A673 (cell line): ENCODE measurements around the gene DHDH. TPM values are rescaled to one million over a fixed set of nuclear protein-coding genes. Genes with fewer than 3 reads are reported as not detected.

Experiments
- BruUV-seq: library from RNA; stranded (reverse); fragments of 400-500 nt; replicated peaks from 2 replicates; lab custom pipeline; 2021; lab: Mats Ljungman, UMichigan
- CTCF ChIA-PET: fragments of 300-600 bp; sonication (Branson Sonifier 250); formaldehyde crosslinking; loops from one replicate; lab custom pipeline; 2022; ENCODE audit warnings: antibody characterized with exemption; lab: Charles Lee
- POLR2A ChIA-PET: fragments of 300-600 bp; sonication (Branson Sonifier 250); formaldehyde crosslinking; loops from one replicate; lab custom pipeline; 2022; ENCODE audit warnings: antibody characterized with exemption; ENCODE audit not compliant: low non-redundant PET; lab: Charles Lee
- DNase-seq: peaks from one replicate; pipeline ENCODE4 v3.0.0-alpha.2; 2015; ENCODE audit warnings: low spot score
- H3K27ac ChIP-seq: fragments of 200-600 bp; sonication (generic); 2 replicates; pipeline ENCODE4 v1.5.1; 2016; ENCODE audit warnings: mixed run types, low read depth, mild to moderate bottlenecking, mixed read lengths, antibody characterized with exemption, low read length; ENCODE audit not compliant: poor library complexity, severe bottlenecking
- H3K27me3 ChIP-seq: fragments of 200-600 bp; sonication (generic); replicated peaks from 2 replicates; pipeline ENCODE4 v1.6.1; 2017; ENCODE audit warnings: mixed run types, low read depth, mild to moderate bottlenecking, mixed read lengths, antibody characterized with exemption, low read length; ENCODE audit not compliant: insufficient read depth, poor library complexity
- H3K36me3 ChIP-seq: fragments of 200-600 bp; sonication (generic); 2 replicates; pipeline ENCODE4 v1.6.1; 2016; ENCODE audit warnings: mixed run types, mild to moderate bottlenecking, mixed read lengths, antibody characterized with exemption, low read length; ENCODE audit not compliant: insufficient read depth, poor library complexity, severe bottlenecking
- H3K4me1 ChIP-seq: fragments of 200-600 bp; sonication (generic); 2 replicates; pipeline ENCODE4 v1.6.1; 2017; ENCODE audit warnings: mixed run types, mild to moderate bottlenecking, mixed read lengths, antibody characterized with exemption, low read length; ENCODE audit not compliant: insufficient read depth, poor library complexity, severe bottlenecking
- H3K4me3 ChIP-seq: fragments of 200-600 bp; sonication (generic); 2 replicates; pipeline ENCODE4 v1.5.1; 2016; ENCODE audit warnings: low read depth, mixed run types, mild to moderate bottlenecking, mixed read lengths, low read length; ENCODE audit not compliant: poor library complexity, severe bottlenecking
- H3K9me3 ChIP-seq: fragments of 200-600 bp; sonication (generic); 2 replicates; pipeline ENCODE4 v1.6.1; 2016; ENCODE audit warnings: mixed run types, low read depth, mild to moderate bottlenecking, mixed read lengths, antibody characterized with exemption, low read length; ENCODE audit not compliant: poor library complexity, severe bottlenecking
- CTCF ChIP-seq: fragments of 300-800, 200-600 bp; sonication (generic); conservative IDR thresholded peaks from 2 replicates; pipeline ENCODE4 v1.5.1; 2017; ENCODE audit warnings: low read depth, mild to moderate bottlenecking, antibody characterized with exemption, low read length, moderate library complexity, mixed read lengths
- EZH2 ChIP-seq: fragments of 200-600 bp; sonication (generic); IDR thresholded peaks from 2 replicates; pipeline ENCODE4 v1.6.1; 2017; ENCODE audit warnings: borderline replicate concordance, low read depth, mild to moderate bottlenecking, mixed read lengths, antibody characterized with exemption, low read length; ENCODE audit not compliant: poor library complexity, severe bottlenecking
- intact Hi-C: fragments of 100-400 bp; cut with micrococcal nuclease; formaldehyde crosslinking; loops from one replicate; pipeline ENCODE4 v1.10.0; 2022; ENCODE audit not compliant: unreplicated experiment
- total RNA-seq: library from RNA; stranded (reverse); gene quantifications from 2 replicates; pipeline ENCODE4 v1.2.3, GENCODE V29; 2021

Gene DHDH
- total RNA-seq, 1 experiment from 2014 or later = not detected

- Histone ChIP-seq H3K27ac (no peak overlapping the region), H3K4me1 (peaks cover 5% of the 10 kb centered on the region), H3K4me3 (no peak overlapping the region), H3K9me3 (no peaks in the 10 kb centered on the region), H3K27me3 (no peaks in the 10 kb centered on the region), H3K36me3 (peaks cover 30% of the 10 kb centered on the region)
- ChIA-PET CTCF (no interaction called here), POLR2A (no interaction called here)
- no TSS peak for BruUV-seq
- TF ChIP-seq CTCF = no peak
- TF ChIP-seq EZH2 = no peak
- no peak for DNase-seq
- intact Hi-C loops = no loop called here
Measured at GRCh38 chr19:48988860-48989259, 55.4 kb downstream of the DHDH start.

GRCh38 chr19:48989701-48990291 lies 56.3 kb downstream of the DHDH start:
- intact Hi-C loops = loop anchor here (5.0 kb wide), 1 partner anchor 223 kb away; no protein-coding TSS in a partner anchor
- POLR2A ChIA-PET = no interaction called here
- no peak overlapping the region for H3K4me3 ChIP-seq
- H3K27me3 ChIP-seq = no peaks in the 10 kb centered on the region
- H3K27ac ChIP-seq = no peak overlapping the region
- H3K36me3 ChIP-seq = peaks cover 30% of the 10 kb centered on the region
- H3K9me3 ChIP-seq = no peaks in the 10 kb centered on the region
- no peak for DNase-seq
- peaks cover 9% of the 10 kb centered on the region for H3K4me1 ChIP-seq
- no TSS peak for BruUV-seq
- CTCF ChIA-PET = no interaction called here
- no peak for TF ChIP-seq CTCF
- TF ChIP-seq EZH2 = no peak

- H3K4me3 ChIP-seq = no peak overlapping the region
- BruUV-seq = no TSS peak
- no peak for DNase-seq
- CTCF ChIA-PET = no interaction called here
- TF ChIP-seq EZH2 (no peak), CTCF (no peak)
- H3K27ac ChIP-seq = no peak overlapping the region
- peaks cover 25% of the 10 kb centered on the region for H3K36me3 ChIP-seq
- POLR2A ChIA-PET = no interaction called here
- peaks cover 14% of the 10 kb centered on the region for H3K4me1 ChIP-seq
- intact Hi-C loops = loop anchor here (5.0 kb wide), 1 partner anchor 222 kb away; no protein-coding TSS in a partner anchor
- no peaks in the 10 kb centered on the region for H3K27me3 ChIP-seq
- H3K9me3 ChIP-seq = no peaks in the 10 kb centered on the region
Measured at GRCh38 chr19:48990400-48990799, 56.9 kb downstream of the DHDH start.
